Measurements from ENCODE around the gene AWAT2.

GRCh38 chrX:70022616-70023015 lies 27.1 kb downstream of the AWAT2 start:
- TF ChIP-seq EP300 (IDR thresholded peaks at IDR 0.05) (no peak), POLR2AphosphoS5 (IDR thresholded peaks at IDR 0.05) (no peak), CTCF (IDR thresholded peaks at IDR 0.05) (no peak)
